ENCODE measurements around the gene MRPS6. TPM values are rescaled to one million over a fixed set of nuclear protein-coding genes. Genes with fewer than 3 reads are reported as not detected.

Gene MRPS6
- total and polyA plus RNA-seq, 12 donors, result 25.4 to 135 (median 83.6) TPM

GRCh38 chr21:34112316-34113033, 39.1 kb downstream of the MRPS6 start:
- no peak for DNase-seq
- no peaks in the 10 kb centered on the region for H3K36me3 ChIP-seq (replicated peaks in 1 of 2)
- WGBS, 4 donors, result 92 to 97% (median 95%) methylated on average over 6 of the region's 6 CpGs
- no peak overlapping the region for H3K4me3 ChIP-seq
- H3K4me1 ChIP-seq (replicated peaks in 1 of 2), result peaks cover 7 to 16% of the 10 kb centered on the region in 2 donors
- H3K9me3 ChIP-seq (replicated peaks in 1 of 3), result no peaks in the 10 kb centered on the region
- H3K27me3 ChIP-seq, result no peaks in the 10 kb centered on the region
- no peak overlapping the region for H3K27ac ChIP-seq
- intact Hi-C loops (cut with DNase I), result no loop called here
- TF ChIP-seq POLR2A (IDR thresholded peaks at IDR 0.05) (no peak), CTCF (IDR thresholded peaks at IDR 0.05) (no peak)

GRCh38 chr21:34113842-34114241, 40.5 kb downstream of the MRPS6 start:
- peak in 3 of 7 donors; percentile 18 to 45 (median 28) for DNase-seq
- Histone ChIP-seq H3K9me3 (replicated peaks in 1 of 3) (no peaks in the 10 kb centered on the region), H3K4me1 (replicated peaks in 1 of 2) (peaks cover 7 to 16% of the 10 kb centered on the region in 2 donors), H3K27me3 (no peaks in the 10 kb centered on the region), H3K27ac (no peak overlapping the region), H3K36me3 (replicated peaks in 1 of 2) (no peaks in the 10 kb centered on the region), H3K4me3 (no peak overlapping the region)
- intact Hi-C loops (cut with DNase I), result no loop called here
- WGBS, 4 donors, result 30 to 50% (median 50%) methylated on average over 2 of the region's 2 CpGs
- TF ChIP-seq CTCF (IDR thresholded peaks at IDR 0.05) (no peak), POLR2A (IDR thresholded peaks at IDR 0.05) (no peak)

DNA sequence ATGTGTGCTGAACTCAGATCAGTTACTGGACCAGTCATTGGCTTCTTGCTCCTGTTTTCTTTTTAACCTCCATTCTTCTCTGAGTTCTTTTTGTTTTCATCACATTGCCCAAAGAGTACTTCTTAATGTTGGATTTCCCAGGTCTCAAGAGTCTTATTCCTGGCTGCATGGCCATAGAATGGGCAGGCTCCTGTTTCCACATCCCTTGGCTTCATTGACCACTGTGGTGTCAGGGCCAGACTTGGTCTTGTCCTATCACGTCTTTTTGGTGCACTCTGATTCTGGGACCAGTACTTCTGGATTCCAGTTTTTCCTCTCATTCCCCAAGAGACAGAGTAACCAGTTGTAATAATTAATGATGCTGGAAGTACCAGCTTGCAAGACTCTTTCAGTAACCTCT, 41.8 kb downstream of the MRPS6 start:
- no peak overlapping the region for H3K27ac ChIP-seq
- H3K4me3 ChIP-seq, result no peak overlapping the region
- H3K27me3 ChIP-seq, result no peaks in the 10 kb centered on the region
- H3K4me1 ChIP-seq (replicated peaks in 1 of 2), result peaks cover 7 to 16% of the 10 kb centered on the region in 2 donors
- intact Hi-C loops (cut with DNase I), result no loop called here
- no peaks in the 10 kb centered on the region for H3K36me3 ChIP-seq (replicated peaks in 1 of 2)
- 74 to 90% (median 82%) methylated on average over 1 of the region's 1 CpG for WGBS, 4 donors
- no peak for TF ChIP-seq POLR2A (IDR thresholded peaks at IDR 0.05)
- TF ChIP-seq CTCF (IDR thresholded peaks at IDR 0.05), result no peak
- no peak for DNase-seq
- no peaks in the 10 kb centered on the region for H3K9me3 ChIP-seq (replicated peaks in 1 of 3)

GRCh38 chr21:34116569-34116968, 43.2 kb downstream of the MRPS6 start:
- H3K27me3 ChIP-seq, result no peaks in the 10 kb centered on the region
- intact Hi-C loops (cut with DNase I), result no loop called here
- no peaks in the 10 kb centered on the region for H3K9me3 ChIP-seq (replicated peaks in 1 of 3)
- H3K27ac ChIP-seq, result no peak overlapping the region
- no peak for TF ChIP-seq CTCF (IDR thresholded peaks at IDR 0.05)
- no peak for TF ChIP-seq POLR2A (IDR thresholded peaks at IDR 0.05)
- no peak for DNase-seq
- no peak overlapping the region for H3K4me3 ChIP-seq
- H3K36me3 ChIP-seq (replicated peaks in 1 of 2), result no peaks in the 10 kb centered on the region
- 93 to 96% (median 95%) methylated on average over 2 to 3 of the region's 3 CpGs for WGBS, 4 donors
- peaks cover 7 to 22% of the 10 kb centered on the region in 2 donors for H3K4me1 ChIP-seq (replicated peaks in 1 of 2)
